Measurements from ENCODE around the gene PDE1C.

PDE1C gene

GRCh38 chr7:31899356-31899927 is 170.8 kb downstream of the PDE1C start:
- no peak for DNase-seq

- no peak for DNase-seq
Observed at GRCh38 chr7:31896925-31897324, 173.3 kb downstream of the PDE1C start.

- DNase-seq = no peak
Observed at GRCh38 chr7:31894308-31894707, 175.9 kb downstream of the PDE1C start.

- no peak for DNase-seq
Observed at GRCh38 chr7:31893365-31893764, 176.8 kb downstream of the PDE1C start.

GRCh38 chr7:31892099-31892829 is 177.9 kb downstream of the PDE1C start:
- DNase-seq = no peak

GRCh38 chr7:31890766-31891165 is 179.4 kb downstream of the PDE1C start:
- no peak for DNase-seq

GRCh38 chr7:31890198-31890597 is 180.0 kb downstream of the PDE1C start:
- DNase-seq = peak in 1 of 58 donors; percentile 2

GRCh38 chr7:31887006-31887405 is 183.2 kb downstream of the PDE1C start:
- DNase-seq = no peak

GRCh38 chr7:31885171-31885570 is 185.0 kb downstream of the PDE1C start:
- no peak for DNase-seq

GRCh38 chr7:31883761-31884164 is 186.4 kb downstream of the PDE1C start:
- DNase-seq = peak in 45 of 58 donors; percentile 4 to 81 (median 38)

- peak in 33 of 58 donors; percentile 2 to 77 (median 39) for DNase-seq
Observed at GRCh38 chr7:31882187-31882586, 188.0 kb downstream of the PDE1C start.

- DNase-seq = no peak
Observed at GRCh38 chr7:31878875-31879274, 191.3 kb downstream of the PDE1C start.

- DNase-seq = no peak
Observed at GRCh38 chr7:31875424-31875823, 194.8 kb downstream of the PDE1C start.

- DNase-seq = no peak
Observed at GRCh38 chr7:31874631-31875386, 195.4 kb downstream of the PDE1C start.

GRCh38 chr7:31873816-31874597 is 196.2 kb downstream of the PDE1C start:
- DNase-seq = no peak

- no peak for DNase-seq
Observed at GRCh38 chr7:31872545-31873370, 197.4 kb downstream of the PDE1C start.

GRCh38 chr7:31864646-31865045 is 205.6 kb downstream of the PDE1C start:
- no peak for DNase-seq

- no peak for DNase-seq
Observed at GRCh38 chr7:31860925-31861324, 209.3 kb downstream of the PDE1C start.

- DNase-seq = no peak
Observed at GRCh38 chr7:31858055-31858454, 212.2 kb downstream of the PDE1C start.

- peak in 1 of 58 donors; percentile 38 for DNase-seq
Observed at GRCh38 chr7:31857172-31857571, 213.0 kb downstream of the PDE1C start.

GRCh38 chr7:31856337-31856736 is 213.9 kb downstream of the PDE1C start:
- no peak for DNase-seq
